Mesenchymal stem cell (in vitro differentiated cells and primary cell): ENCODE measurements around the gene FARP2.

ENCODE experiments used
- DNase-seq: peaks from one replicate; pipeline ENCODE4 v3.0.0-alpha.2; 2013
- H2AFZ ChIP-seq: one replicate; pipeline ENCODE4 v1.6.1; 2013; ENCODE audit warnings: low read depth, mild to moderate bottlenecking, control low read depth, inconsistent platforms, low read length, moderate library complexity
- H2AK5ac ChIP-seq: 2 replicates; pipeline ENCODE4 v1.6.1; 2013; ENCODE audit warnings: low read length, moderate library complexity, mild to moderate bottlenecking, inconsistent platforms; ENCODE audit not compliant: severe bottlenecking
- H2BK120ac ChIP-seq: one replicate; pipeline ENCODE4 v1.6.1; 2013; ENCODE audit warnings: low read depth, mild to moderate bottlenecking, inconsistent platforms, low read length, moderate library complexity
- H2BK12ac ChIP-seq, 2 experiments: one replicate each; pipeline ENCODE4 v1.6.1; 2013; ENCODE audit warnings: inconsistent platforms in 2 of 2, low read length in 2 of 2, mild to moderate bottlenecking in 2 of 2, moderate library complexity in 2 of 2, control low read depth in 1 of 2
- H2BK15ac ChIP-seq: one replicate; pipeline ENCODE4 v1.6.1; 2013; ENCODE audit warnings: mild to moderate bottlenecking, low read depth, inconsistent platforms; ENCODE audit not compliant: poor library complexity, severe bottlenecking
- H2BK5ac ChIP-seq: 2 replicates; pipeline ENCODE4 v1.6.1; 2013; ENCODE audit warnings: low read depth, mild to moderate bottlenecking, low read length, control low read depth, inconsistent platforms; ENCODE audit not compliant: poor library complexity, severe bottlenecking
- H3K14ac ChIP-seq, 2 experiments: one replicate each; pipeline ENCODE4 v1.6.1; 2013; ENCODE audit warnings: inconsistent platforms in 2 of 2, low read length in 2 of 2, control low read depth in 1 of 2, mild to moderate bottlenecking in 1 of 2, moderate library complexity in 1 of 2
- H3K18ac ChIP-seq, 2 experiments: one replicate each; pipeline ENCODE4 v1.6.1; 2013; ENCODE audit warnings: inconsistent platforms in 2 of 2, low read length in 2 of 2, control low read depth in 1 of 2, low read depth in 1 of 2, mild to moderate bottlenecking in 1 of 2
- H3K23ac ChIP-seq, 2 experiments: one replicate each; pipeline ENCODE4 v1.6.1; 2013; ENCODE audit warnings: inconsistent platforms in 2 of 2, low read length in 2 of 2, mild to moderate bottlenecking in 2 of 2, moderate library complexity in 2 of 2, control low read depth in 1 of 2
- H3K27ac ChIP-seq: 2 replicates; pipeline ENCODE4 v1.5.1; 2013; ENCODE audit warnings: mild to moderate bottlenecking, moderate library complexity, low read length, control low read depth, inconsistent platforms; ENCODE audit not compliant: poor library complexity, severe bottlenecking
- H3K27me3 ChIP-seq, 2 experiments: 2 replicates each; pipeline versions ENCODE4 v1.6.1 to v1.7.0; 2013; ENCODE audit warnings: low read length in 2 of 2, mild to moderate bottlenecking in 2 of 2, moderate library complexity in 2 of 2, control low read depth in 1 of 2, inconsistent platforms in 1 of 2; ENCODE audit not compliant: control insufficient read depth in 1 of 2, insufficient read depth in 1 of 2
- H3K36me3 ChIP-seq, 2 experiments: 2 replicates each; pipeline versions ENCODE4 v1.6.1 to v1.7.0; 2013; ENCODE audit warnings: low read length in 2 of 2, control low read depth in 1 of 2, inconsistent platforms in 1 of 2, low read depth in 1 of 2, mild to moderate bottlenecking in 1 of 2; ENCODE audit not compliant: insufficient read depth in 2 of 2, control insufficient read depth in 1 of 2
- H3K4ac ChIP-seq, 2 experiments: one replicate each; pipeline ENCODE4 v1.6.1; 2013; ENCODE audit warnings: inconsistent platforms in 2 of 2, low read length in 2 of 2, mild to moderate bottlenecking in 2 of 2, moderate library complexity in 2 of 2, control low read depth in 1 of 2, low read depth in 1 of 2
- H3K4me1 ChIP-seq: 2 replicates; pipeline ENCODE4 v1.6.1; 2013; ENCODE audit warnings: low read depth, low read length, control low read depth; ENCODE audit not compliant: control insufficient read depth, insufficient read depth
- H3K4me2 ChIP-seq: 2 replicates; pipeline ENCODE4 v1.6.1; 2013; ENCODE audit warnings: low read length, mild to moderate bottlenecking, inconsistent platforms; ENCODE audit not compliant: poor library complexity, severe bottlenecking
- H3K4me3 ChIP-seq, 2 experiments: 2 replicates each; pipeline versions ENCODE4 v1.5.1 to v1.7.0; 2013; ENCODE audit warnings: low read length in 2 of 2, mild to moderate bottlenecking in 2 of 2, control low read depth in 1 of 2, low read depth in 1 of 2; ENCODE audit not compliant: insufficient read depth in 1 of 2
- H3K79me1 ChIP-seq: replicated peaks from 2 replicates; pipeline ENCODE4 v1.6.1; 2013; ENCODE audit warnings: mild to moderate bottlenecking, control low read depth, low read length, inconsistent platforms; ENCODE audit not compliant: poor library complexity, severe bottlenecking
- H3K9ac ChIP-seq: 2 replicates; pipeline ENCODE4 v1.7.0; 2013; ENCODE audit warnings: mild to moderate bottlenecking, low read length, moderate library complexity
- H3K9me3 ChIP-seq: 2 replicates; pipeline ENCODE4 v1.7.0; 2013; ENCODE audit warnings: mild to moderate bottlenecking, low read length; ENCODE audit not compliant: control insufficient read depth
- H4K8ac ChIP-seq: one replicate; pipeline ENCODE4 v1.6.1; 2013; ENCODE audit warnings: inconsistent platforms, mild to moderate bottlenecking, low read length, moderate library complexity
- H4K91ac ChIP-seq: one replicate; pipeline ENCODE4 v1.6.1; 2013; ENCODE audit warnings: mild to moderate bottlenecking, low read length, inconsistent platforms
- WGBS: methylation state at CpG from one replicate; pipeline ENCODE4 v1.1.7; 2013; ENCODE audit warnings: mixed read lengths; 5-methylcytosine and 5-hydroxymethylcytosine counted together

FARP2 gene

GRCh38 chr2:241321033-241321432 is 35.1 kb upstream of the FARP2 start:
- DNase-seq: no peak
- no CpG with 5 or more reads among the region's 1 CpG for WGBS
- Histone ChIP-seq H3K9me3 (no peaks in the 10 kb centered on the region), H4K91ac (no peak overlapping the region), H3K27ac (no peak overlapping the region), H2AFZ (no peak overlapping the region), H3K4ac (no peak overlapping the region), H3K4me1 (peaks cover 5% of the 10 kb centered on the region), H3K4me2 (no peak overlapping the region), H3K36me3 (peaks cover 4 to 25% of the 10 kb centered on the region in 2 experiments), H3K27me3 (no peaks in the 10 kb centered on the region), H2AK5ac (no peak overlapping the region), H3K4me3 (no peak overlapping the region), H3K18ac (no peak overlapping the region), H3K23ac (no peak overlapping the region), H2BK12ac (no peak overlapping the region), H2BK5ac (no peak overlapping the region), H3K14ac (no peak overlapping the region), H2BK15ac (no peak overlapping the region), H3K79me1 (no peaks in the 10 kb centered on the region), H4K8ac (no peak overlapping the region), H3K9ac (peak overlapping the region; percentile 45), H2BK120ac (no peak overlapping the region)

- Histone ChIP-seq H3K23ac (no peak overlapping the region), H3K18ac (no peak overlapping the region), H3K14ac (no peak overlapping the region), H3K9ac (peak overlapping the region; percentile 45), H2AFZ (no peak overlapping the region), H3K4ac (no peak overlapping the region), H2BK5ac (no peak overlapping the region), H4K8ac (no peak overlapping the region), H3K36me3 (peaks cover 8 to 33% of the 10 kb centered on the region in 2 experiments), H3K4me3 (no peak overlapping the region), H3K79me1 (no peaks in the 10 kb centered on the region), H2BK12ac (no peak overlapping the region), H2AK5ac (no peak overlapping the region), H3K4me2 (no peak overlapping the region), H3K4me1 (peaks cover 7% of the 10 kb centered on the region), H2BK120ac (no peak overlapping the region), H4K91ac (no peak overlapping the region), H3K27me3 (no peaks in the 10 kb centered on the region), H2BK15ac (no peak overlapping the region), H3K9me3 (no peaks in the 10 kb centered on the region), H3K27ac (no peak overlapping the region)
- no peak for DNase-seq
- 100% methylated on average over 1 of the region's 1 CpG for WGBS
Observed at GRCh38 chr2:241321886-241322285, 34.2 kb upstream of the FARP2 start.

GRCh38 chr2:241323778-241324177 is 32.3 kb upstream of the FARP2 start:
- H3K27me3 ChIP-seq: no peaks in the 10 kb centered on the region
- no peak overlapping the region for H2AK5ac ChIP-seq
- H2BK5ac ChIP-seq: no peak overlapping the region
- H3K14ac ChIP-seq: no peak overlapping the region
- H3K36me3 ChIP-seq: peaks cover 16 to 36% of the 10 kb centered on the region in 2 experiments
- no peak overlapping the region for H2BK12ac ChIP-seq
- H3K27ac ChIP-seq: no peak overlapping the region
- no peak overlapping the region for H3K4me3 ChIP-seq
- no peaks in the 10 kb centered on the region for H3K9me3 ChIP-seq
- H4K8ac ChIP-seq: no peak overlapping the region
- no peak overlapping the region for H2BK120ac ChIP-seq
- no peak overlapping the region for H4K91ac ChIP-seq
- H3K4ac ChIP-seq: no peak overlapping the region
- H3K4me2 ChIP-seq: no peak overlapping the region
- H3K18ac ChIP-seq: no peak overlapping the region
- DNase-seq: no peak
- WGBS: 91% methylated on average over 4 of the region's 5 CpGs
- H2AFZ ChIP-seq: no peak overlapping the region
- H3K4me1 ChIP-seq: peaks cover 7% of the 10 kb centered on the region
- H3K9ac ChIP-seq: peak overlapping the region; percentile 49
- H3K79me1 ChIP-seq: peaks cover 1% of the 10 kb centered on the region
- H3K23ac ChIP-seq: no peak overlapping the region
- no peak overlapping the region for H2BK15ac ChIP-seq

GRCh38 chr2:241324775-241325174 is 31.3 kb upstream of the FARP2 start:
- Histone ChIP-seq H3K14ac (no peak overlapping the region), H3K23ac (no peak overlapping the region), H3K27me3 (no peaks in the 10 kb centered on the region), H2BK15ac (no peak overlapping the region), H2AK5ac (no peak overlapping the region), H3K36me3 (peaks cover 19 to 42% of the 10 kb centered on the region in 2 experiments), H3K9ac (peak overlapping the region; percentile 49), H3K4me3 (no peak overlapping the region), H4K91ac (no peak overlapping the region), H2BK120ac (no peak overlapping the region), H2BK5ac (no peak overlapping the region), H3K9me3 (no peaks in the 10 kb centered on the region), H3K18ac (no peak overlapping the region), H3K27ac (no peak overlapping the region), H4K8ac (no peak overlapping the region), H3K4me2 (no peak overlapping the region), H2AFZ (no peak overlapping the region), H2BK12ac (no peak overlapping the region), H3K4ac (no peak overlapping the region), H3K79me1 (peaks cover 3% of the 10 kb centered on the region), H3K4me1 (peaks cover 4% of the 10 kb centered on the region)
- no peak for DNase-seq
